GM10847 (cell line): ENCODE measurements around the gene PCDHB4.

Experiments
- POLR2A ChIP-seq: IDR thresholded peaks from 2 replicates; pipeline ENCODE4 v1.6.1; 2011; ENCODE audit not compliant: insufficient read length; ENCODE audit errors: extremely low read depth

The PCDHB4 gene

DNA sequence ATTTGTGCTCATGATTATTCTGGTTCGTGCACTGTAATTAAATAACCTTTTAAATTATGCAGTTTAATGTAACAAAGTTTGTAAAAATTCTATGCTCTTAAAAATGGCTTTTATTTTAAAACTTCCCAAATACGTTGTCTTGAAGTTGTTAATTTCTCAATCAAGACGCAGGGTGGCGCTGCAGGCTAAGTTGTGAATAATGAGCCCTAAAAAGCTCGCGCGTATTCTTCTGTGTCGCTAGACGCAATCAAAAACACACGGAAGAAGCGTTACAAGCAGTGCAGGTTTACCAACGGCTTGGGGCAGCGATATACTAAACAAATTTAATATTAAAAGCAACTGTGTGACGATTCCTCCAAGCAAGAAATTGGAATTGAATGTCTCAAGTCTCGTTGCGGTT, at the start of gene PCDHB4:
Gene PCDHB4, plus strand, starts transcription at position 256 of the 400 bp plus-strand sequence. CDS start 181 bp downstream, outside the sequence.
- TF ChIP-seq POLR2A, result no peak

GRCh38 chr5:141077826-141078225, 43.8 kb upstream of the PCDHB4 start:
- no peak for TF ChIP-seq POLR2A

DNA sequence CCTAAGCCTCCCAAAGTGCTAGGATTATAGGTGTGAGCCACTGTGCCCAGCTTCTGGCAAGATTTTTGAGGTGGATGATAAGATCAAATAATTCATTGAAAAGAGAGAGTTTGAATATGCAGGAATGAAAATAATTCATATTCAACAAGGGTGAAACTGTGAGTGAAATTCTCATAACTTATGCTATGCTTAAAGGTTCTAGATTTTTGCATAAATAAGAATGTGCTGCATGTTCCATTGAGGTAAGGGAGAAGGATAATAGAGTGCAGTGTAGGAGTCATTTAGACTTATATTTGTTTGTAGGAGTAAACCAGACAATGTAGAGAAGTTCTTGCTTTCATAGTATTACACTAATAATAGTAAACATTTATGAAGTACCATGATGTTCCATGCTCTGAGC, 39.4 kb upstream of the PCDHB4 start:
- no peak for TF ChIP-seq POLR2A

GRCh38 chr5:141084487-141084989, 37.1 kb upstream of the PCDHB4 start:
- TF ChIP-seq POLR2A, result no peak

- no peak for TF ChIP-seq POLR2A
Measured at GRCh38 chr5:141094481-141095262, 26.9 kb upstream of the PCDHB4 start, which contains the start of gene PCDHB2. PCDHB2 (plus strand) TSS chr5:141094615; CDS start chr5:141094791, 176 bp downstream.

DNA sequence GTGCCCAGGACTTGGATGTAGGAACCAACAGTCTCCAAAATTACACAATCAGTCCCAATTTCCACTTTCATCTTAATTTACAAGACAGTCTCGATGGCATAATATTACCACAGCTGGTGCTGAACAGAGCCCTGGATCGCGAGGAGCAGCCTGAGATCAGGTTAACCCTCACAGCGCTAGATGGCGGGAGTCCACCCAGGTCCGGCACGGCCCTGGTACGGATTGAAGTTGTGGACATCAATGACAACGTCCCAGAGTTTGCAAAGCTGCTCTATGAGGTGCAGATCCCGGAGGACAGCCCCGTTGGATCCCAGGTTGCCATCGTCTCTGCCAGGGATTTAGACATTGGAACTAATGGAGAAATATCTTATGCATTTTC, 26.4 kb upstream of the PCDHB4 start:
- no peak for TF ChIP-seq POLR2A

- TF ChIP-seq POLR2A, result no peak
Measured at GRCh38 chr5:141100243-141100805, 21.3 kb upstream of the PCDHB4 start, which contains the start of gene PCDHB3. PCDHB3 (plus strand) TSS chr5:141100473; CDS start chr5:141100650, 177 bp downstream.

- no peak for TF ChIP-seq POLR2A
Measured at GRCh38 chr5:141101059-141101458, 20.6 kb upstream of the PCDHB4 start.

DNA sequence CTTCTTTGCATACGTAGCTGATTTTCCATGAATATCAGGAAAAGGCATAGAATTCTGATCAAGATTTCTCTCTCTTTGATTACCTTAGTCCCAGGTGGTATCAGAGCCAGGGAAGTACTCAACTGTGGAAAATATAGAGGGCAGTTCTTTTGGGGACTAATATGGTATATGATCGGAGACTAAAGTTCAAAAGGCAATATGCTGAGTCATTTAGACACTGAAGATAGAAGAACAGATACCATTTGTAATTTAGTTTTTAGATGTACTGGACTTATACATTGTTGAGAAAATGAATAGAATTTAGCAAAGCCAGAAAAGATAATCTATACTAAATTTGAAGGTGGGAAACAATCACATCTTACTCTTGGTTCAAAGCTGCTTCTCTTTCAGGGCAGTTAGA, 16.3 kb upstream of the PCDHB4 start:
- no peak for TF ChIP-seq POLR2A

- TF ChIP-seq POLR2A, result no peak
Measured at GRCh38 chr5:141119250-141119649, 2.4 kb upstream of the PCDHB4 start.

GRCh38 chr5:141121985-141122384, 367 bp downstream of the PCDHB4 start:
- TF ChIP-seq POLR2A, result no peak

DNA sequence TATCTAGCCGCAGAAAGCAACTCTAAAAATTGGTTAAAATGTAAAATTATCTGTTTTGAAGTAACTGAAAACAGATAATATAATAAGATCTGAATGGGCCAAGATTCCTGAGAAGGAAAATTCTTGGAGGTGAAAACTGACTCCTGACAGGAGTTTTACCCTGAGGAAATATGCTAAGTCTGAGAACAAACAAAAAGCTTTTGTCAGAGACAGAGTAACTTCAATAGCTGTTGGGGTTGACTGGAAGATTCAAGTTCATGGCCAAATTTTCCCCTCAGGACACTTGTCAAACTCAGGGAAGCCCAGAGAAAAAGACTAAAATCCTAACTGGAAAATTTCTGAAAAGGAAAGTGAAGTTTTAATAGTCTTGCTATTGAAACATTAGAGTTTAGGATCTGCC, 5.7 kb downstream of the PCDHB4 start:
- TF ChIP-seq POLR2A, result no peak

DNA sequence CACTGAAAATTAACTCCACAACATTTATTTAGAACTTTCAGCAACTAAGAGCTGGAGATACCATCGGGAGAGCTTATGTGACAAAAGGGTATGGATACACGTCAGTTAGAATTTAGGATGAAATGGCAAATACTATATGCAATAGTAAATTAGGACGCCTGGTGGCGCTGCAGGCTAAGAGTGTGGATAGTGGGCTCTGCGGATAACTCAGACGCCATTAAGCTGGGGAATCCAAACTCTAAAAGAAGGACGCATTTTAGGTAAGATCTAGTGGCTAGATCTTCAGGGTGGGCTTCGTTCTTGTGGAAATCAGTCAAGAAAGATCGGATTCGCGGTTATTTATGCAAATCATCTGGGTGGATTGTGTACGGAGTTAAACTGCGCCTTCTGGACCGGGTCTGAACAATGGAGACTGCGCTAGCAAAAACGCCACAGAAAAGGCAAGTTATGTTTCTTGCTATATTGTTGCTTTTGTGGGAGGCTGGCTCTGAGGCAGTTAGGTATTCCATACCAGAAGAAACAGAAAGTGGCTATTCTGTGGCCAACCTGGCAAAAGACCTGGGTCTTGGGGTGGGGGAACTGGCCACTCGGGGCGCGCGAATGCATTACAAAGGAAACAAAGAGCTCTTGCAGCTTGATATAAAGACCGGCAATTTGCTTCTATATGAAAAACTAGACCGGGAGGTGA, 13.6 kb downstream of the PCDHB4 start, which contains the start of gene PCDHB5:
Gene PCDHB5, plus strand, starts transcription at position 177 of the 688 bp plus-strand sequence. Its CDS starts 229 bp downstream, at position 406.
- no peak for TF ChIP-seq POLR2A

- no peak for TF ChIP-seq POLR2A
Measured at GRCh38 chr5:141135718-141136266, 14.2 kb downstream of the PCDHB4 start.

DNA sequence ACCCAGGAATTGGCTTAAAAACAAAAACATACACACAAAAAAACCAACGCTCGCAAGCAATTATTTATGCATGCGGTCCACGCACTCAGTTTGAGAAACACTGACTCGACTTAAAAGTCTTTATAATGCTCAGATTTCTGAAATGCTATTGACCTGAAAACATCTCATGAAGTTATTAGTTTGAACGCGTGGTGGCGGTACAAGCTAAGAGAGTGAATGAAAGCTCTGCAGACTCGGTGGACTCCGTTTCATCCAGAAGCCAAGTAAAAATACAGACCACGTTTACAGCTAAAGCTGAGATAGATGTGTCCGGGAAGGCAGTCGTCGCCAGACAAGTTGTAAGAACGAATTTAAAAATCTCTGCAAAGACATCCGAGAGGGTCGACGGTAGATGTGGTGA, 28.2 kb downstream of the PCDHB4 start, which contains the start of gene PCDHB6:
Gene PCDHB6, plus strand, starts transcription at position 246 of the 400 bp plus-strand sequence. CDS start 201 bp downstream, outside the sequence.
- TF ChIP-seq POLR2A, result no peak
